Hepatocyte (in vitro differentiated cells): ENCODE measurements around the gene MREG.

Source experiments
- EZH2 ChIP-seq: fragments of 200-600 bp; sonication (generic); IDR thresholded peaks from 2 replicates; pipeline ENCODE4 v1.6.1; 2016; ENCODE audit warnings: antibody characterized with exemption, mild to moderate bottlenecking, borderline replicate concordance
- EZH2phosphoT487 ChIP-seq: fragments of 200-600 bp; sonication (generic); IDR thresholded peaks from one replicate; pipeline ENCODE4 v1.6.1; 2018; ENCODE audit warnings: antibody characterized with exemption, mild to moderate bottlenecking, low read depth, moderate library complexity; ENCODE audit not compliant: unreplicated experiment, severe bottlenecking
- TF ChIP-seq, protein P1 (sequence below): fragments of 200-600 bp; sonication (generic); IDR thresholded peaks from 2 replicates; pipeline ENCODE4 v1.5.1; 2016; ENCODE audit warnings: antibody characterized with exemption, mild to moderate bottlenecking; ENCODE audit not compliant: poor library complexity

DNA sequence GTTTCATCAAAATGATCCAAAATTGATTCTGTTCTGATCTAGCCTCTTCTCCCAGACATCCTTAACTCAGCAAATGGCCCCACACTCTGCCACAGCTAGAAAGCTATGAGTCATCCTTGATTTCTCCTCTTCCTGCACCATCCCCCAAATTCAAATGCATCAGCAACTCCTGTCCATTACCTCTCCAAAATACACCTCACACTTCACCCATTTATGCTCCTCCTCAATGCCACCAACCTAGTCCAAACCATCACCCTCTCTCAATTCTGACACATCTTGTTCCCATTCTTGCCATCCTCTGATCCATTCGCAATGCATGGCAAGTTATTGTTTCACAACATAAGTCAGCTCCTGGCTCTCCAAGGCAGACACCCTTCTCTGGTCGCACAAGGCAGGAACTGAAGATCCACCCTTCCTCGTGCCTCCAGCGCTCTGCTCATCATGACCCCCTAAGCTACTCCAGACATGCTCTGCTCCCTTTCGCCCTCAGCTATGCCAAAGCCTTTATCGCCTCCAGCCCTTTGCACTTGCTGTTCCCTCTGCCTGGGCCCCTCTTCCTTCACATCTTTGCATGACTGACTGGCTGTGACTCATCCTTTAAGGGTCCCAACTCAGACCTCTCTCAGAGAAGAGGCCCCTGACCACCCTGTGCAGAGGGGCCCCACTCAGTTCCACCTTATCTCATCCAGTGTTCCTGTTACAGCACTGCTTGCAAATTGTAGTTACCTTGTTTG, 83.6 kb downstream of the MREG start:
- TF ChIP-seq, protein P1, sequence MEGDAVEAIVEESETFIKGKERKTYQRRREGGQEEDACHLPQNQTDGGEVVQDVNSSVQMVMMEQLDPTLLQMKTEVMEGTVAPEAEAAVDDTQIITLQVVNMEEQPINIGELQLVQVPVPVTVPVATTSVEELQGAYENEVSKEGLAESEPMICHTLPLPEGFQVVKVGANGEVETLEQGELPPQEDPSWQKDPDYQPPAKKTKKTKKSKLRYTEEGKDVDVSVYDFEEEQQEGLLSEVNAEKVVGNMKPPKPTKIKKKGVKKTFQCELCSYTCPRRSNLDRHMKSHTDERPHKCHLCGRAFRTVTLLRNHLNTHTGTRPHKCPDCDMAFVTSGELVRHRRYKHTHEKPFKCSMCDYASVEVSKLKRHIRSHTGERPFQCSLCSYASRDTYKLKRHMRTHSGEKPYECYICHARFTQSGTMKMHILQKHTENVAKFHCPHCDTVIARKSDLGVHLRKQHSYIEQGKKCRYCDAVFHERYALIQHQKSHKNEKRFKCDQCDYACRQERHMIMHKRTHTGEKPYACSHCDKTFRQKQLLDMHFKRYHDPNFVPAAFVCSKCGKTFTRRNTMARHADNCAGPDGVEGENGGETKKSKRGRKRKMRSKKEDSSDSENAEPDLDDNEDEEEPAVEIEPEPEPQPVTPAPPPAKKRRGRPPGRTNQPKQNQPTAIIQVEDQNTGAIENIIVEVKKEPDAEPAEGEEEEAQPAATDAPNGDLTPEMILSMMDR = no peak
- TF ChIP-seq EZH2 = no peak
- TF ChIP-seq EZH2phosphoT487 = no peak
